ENCODE measurements around the gene CBX3. TPM values are rescaled to one million over a fixed set of nuclear protein-coding genes. Genes with fewer than 3 reads are reported as not detected.

The CBX3 gene
- total and polyA plus RNA-seq, 2 of the 13 experiments (the other 11 are each of a cell fraction or from before 2014, with no cell fraction given) = 53.9 to 249 TPM

DNA sequence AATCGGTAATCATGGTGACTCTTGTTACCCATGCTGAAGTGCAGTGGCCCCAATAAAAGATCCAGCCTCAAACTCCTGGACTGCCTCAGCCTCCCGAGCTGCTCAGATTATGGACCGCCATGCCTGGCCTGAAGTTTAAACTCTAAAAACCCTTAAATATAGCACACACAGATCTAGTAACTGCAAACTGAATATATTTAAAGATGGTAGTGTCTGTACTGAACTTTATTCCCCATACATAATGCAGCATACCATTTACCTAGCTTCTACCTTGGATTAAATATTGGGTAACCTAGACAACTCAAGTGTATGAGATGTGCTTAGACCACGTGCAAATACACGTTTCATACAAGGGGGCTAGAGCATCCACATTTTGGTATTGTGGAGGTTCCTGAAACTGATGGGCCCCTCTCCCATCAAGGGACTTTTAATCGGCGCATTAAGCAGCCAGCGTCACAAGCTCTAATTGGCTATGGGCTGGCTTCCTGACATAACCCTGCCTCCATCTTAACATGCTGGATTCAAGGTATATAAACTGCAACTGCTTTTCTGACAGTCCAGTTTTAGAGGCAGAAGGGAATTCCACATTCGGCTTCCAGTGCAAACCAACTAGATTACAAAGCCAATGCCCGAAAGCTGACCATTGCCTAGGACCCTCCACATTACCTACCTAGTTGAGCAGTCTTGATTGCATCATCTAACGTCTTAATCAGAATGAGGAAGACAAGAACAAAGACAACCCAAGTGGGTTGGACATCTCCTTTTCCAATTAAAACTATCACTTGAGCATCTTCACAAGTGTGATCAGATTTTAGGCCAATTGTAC is 14.0 kb upstream of the CBX3 start (continued):
- TF ChIP-seq, protein P1, sequence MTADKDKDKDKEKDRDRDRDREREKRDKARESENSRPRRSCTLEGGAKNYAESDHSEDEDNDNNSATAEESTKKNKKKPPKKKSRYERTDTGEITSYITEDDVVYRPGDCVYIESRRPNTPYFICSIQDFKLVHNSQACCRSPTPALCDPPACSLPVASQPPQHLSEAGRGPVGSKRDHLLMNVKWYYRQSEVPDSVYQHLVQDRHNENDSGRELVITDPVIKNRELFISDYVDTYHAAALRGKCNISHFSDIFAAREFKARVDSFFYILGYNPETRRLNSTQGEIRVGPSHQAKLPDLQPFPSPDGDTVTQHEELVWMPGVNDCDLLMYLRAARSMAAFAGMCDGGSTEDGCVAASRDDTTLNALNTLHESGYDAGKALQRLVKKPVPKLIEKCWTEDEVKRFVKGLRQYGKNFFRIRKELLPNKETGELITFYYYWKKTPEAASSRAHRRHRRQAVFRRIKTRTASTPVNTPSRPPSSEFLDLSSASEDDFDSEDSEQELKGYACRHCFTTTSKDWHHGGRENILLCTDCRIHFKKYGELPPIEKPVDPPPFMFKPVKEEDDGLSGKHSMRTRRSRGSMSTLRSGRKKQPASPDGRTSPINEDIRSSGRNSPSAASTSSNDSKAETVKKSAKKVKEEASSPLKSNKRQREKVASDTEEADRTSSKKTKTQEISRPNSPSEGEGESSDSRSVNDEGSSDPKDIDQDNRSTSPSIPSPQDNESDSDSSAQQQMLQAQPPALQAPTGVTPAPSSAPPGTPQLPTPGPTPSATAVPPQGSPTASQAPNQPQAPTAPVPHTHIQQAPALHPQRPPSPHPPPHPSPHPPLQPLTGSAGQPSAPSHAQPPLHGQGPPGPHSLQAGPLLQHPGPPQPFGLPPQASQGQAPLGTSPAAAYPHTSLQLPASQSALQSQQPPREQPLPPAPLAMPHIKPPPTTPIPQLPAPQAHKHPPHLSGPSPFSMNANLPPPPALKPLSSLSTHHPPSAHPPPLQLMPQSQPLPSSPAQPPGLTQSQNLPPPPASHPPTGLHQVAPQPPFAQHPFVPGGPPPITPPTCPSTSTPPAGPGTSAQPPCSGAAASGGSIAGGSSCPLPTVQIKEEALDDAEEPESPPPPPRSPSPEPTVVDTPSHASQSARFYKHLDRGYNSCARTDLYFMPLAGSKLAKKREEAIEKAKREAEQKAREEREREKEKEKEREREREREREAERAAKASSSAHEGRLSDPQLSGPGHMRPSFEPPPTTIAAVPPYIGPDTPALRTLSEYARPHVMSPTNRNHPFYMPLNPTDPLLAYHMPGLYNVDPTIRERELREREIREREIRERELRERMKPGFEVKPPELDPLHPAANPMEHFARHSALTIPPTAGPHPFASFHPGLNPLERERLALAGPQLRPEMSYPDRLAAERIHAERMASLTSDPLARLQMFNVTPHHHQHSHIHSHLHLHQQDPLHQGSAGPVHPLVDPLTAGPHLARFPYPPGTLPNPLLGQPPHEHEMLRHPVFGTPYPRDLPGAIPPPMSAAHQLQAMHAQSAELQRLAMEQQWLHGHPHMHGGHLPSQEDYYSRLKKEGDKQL (CRISPR knock-in tag; IDR thresholded peaks at IDR 0.05; ENCODE audit: low read depth) = no peak
- TF ChIP-seq MXD3 (CRISPR knock-in tag; IDR thresholded peaks at IDR 0.05) (no peak), CREB3 (CRISPR knock-in tag; IDR thresholded peaks at IDR 0.05) (no peak), ZC3H4 (CRISPR knock-in tag; IDR thresholded peaks at IDR 0.05; ENCODE audit: borderline replicate concordance) (peak; percentile 37; the same call in 1 of the 2 replicates), PAXIP1 (CRISPR knock-in tag; conservative IDR thresholded peaks at IDR 0.05) (no peak), CHD4 (IDR thresholded peaks at IDR 0.05; ENCODE audit: borderline replicate concordance, low read length) (no peak), MYC (CRISPR knock-in tag; IDR thresholded peaks at IDR 0.05; ENCODE audit: borderline replicate concordance) (no peak), ZEB1 (IDR thresholded peaks at IDR 0.05; ENCODE audit: insufficient replicate concordance, low read depth) (no peak), AGO1 (IDR thresholded peaks at IDR 0.05; ENCODE audit: low read depth, low read length, poor library complexity, severe bottlenecking) (no peak), POLR2AphosphoS2 (IDR thresholded peaks at IDR 0.05; ENCODE audit: low read depth, low read length) (peak; percentile 98), NFE2L1 (CRISPR knock-in tag; IDR thresholded peaks at IDR 0.05; ENCODE audit: borderline replicate concordance) (no peak), TCF7L2 (IDR thresholded peaks at IDR 0.05; ENCODE audit: low read depth, low read length) (no peak)
- TF ChIP-seq, protein P2, sequence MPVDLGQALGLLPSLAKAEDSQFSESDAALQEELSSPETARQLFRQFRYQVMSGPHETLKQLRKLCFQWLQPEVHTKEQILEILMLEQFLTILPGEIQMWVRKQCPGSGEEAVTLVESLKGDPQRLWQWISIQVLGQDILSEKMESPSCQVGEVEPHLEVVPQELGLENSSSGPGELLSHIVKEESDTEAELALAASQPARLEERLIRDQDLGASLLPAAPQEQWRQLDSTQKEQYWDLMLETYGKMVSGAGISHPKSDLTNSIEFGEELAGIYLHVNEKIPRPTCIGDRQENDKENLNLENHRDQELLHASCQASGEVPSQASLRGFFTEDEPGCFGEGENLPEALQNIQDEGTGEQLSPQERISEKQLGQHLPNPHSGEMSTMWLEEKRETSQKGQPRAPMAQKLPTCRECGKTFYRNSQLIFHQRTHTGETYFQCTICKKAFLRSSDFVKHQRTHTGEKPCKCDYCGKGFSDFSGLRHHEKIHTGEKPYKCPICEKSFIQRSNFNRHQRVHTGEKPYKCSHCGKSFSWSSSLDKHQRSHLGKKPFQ (CRISPR knock-in tag; IDR thresholded peaks at IDR 0.05; ENCODE audit: insufficient replicate concordance) = no peak

Measured in HepG2 (cell line).